Measurements from ENCODE around the gene BMP5.

BMP5 gene

DNA sequence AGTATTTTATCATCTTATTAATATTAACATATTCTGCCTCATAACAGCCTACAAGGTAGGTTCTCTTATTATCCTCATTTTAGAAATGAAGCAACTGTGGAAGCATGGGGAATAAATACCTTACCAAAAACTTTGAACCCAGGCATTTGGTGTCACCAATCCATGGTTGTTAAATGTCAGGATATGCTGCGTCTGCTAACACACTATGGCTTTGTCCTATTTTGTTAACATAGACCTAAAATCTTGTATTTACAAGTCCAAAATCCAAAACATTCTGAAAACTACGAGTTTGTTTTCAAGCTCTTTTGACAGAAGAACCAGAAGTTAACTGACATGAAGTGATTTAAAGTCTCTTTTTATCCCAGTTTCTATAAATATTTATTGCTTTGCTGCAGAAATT, 53.4 kb downstream of the BMP5 start:
- no peak for DNase-seq (ENCODE audit: low read depth in 1 of 2, low spot score in 1 of 2)
- no peak for TF ChIP-seq CTCF (IDR thresholded peaks at IDR 0.05; ENCODE audit: insufficient read depth, low read length)
- no peak for TF ChIP-seq GABPA (IDR thresholded peaks at IDR 0.05; ENCODE audit: low read depth)
- H3K27me3 ChIP-seq (ENCODE audit: insufficient read depth, poor library complexity, severe bottlenecking), result no peaks in the 10 kb centered on the region
- no peak overlapping the region for H3K4me3 ChIP-seq (replicated peaks; ENCODE audit: insufficient read depth, low read length)
- H3K27ac ChIP-seq (replicated peaks), result no peak overlapping the region

DNA sequence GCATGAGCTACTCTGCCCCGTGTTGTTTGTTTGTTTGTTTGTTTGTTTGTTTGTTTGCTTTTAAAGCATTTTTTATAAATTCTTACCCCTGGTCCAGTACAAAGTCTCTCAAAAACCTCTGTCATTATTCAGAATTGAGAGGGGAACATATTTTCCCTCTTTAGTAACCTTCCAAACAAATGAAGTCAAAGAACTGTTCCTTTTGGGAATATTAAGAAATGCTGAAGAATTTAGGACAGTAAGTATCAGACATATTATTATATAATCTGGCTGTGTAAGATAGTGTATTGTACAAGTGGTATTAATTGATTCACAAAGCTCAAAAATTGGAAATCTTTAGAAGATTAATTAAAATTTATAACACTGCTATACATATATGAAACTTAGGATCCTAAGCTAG, 54.7 kb downstream of the BMP5 start:
- no peak for DNase-seq (ENCODE audit: low read depth in 1 of 2, low spot score in 1 of 2)
- TF ChIP-seq REST (IDR thresholded peaks at IDR 0.05; ENCODE audit: insufficient replicate concordance, low read depth) (no peak), GABPA (IDR thresholded peaks at IDR 0.05; ENCODE audit: low read depth) (no peak), CTCF (IDR thresholded peaks at IDR 0.05; ENCODE audit: insufficient read depth, low read length) (no peak), POLR2AphosphoS5 (IDR thresholded peaks at IDR 0.05; ENCODE audit: low read depth) (no peak), SPI1 (IDR thresholded peaks at IDR 0.05; ENCODE audit: borderline replicate concordance, low read depth) (no peak)
- no peak overlapping the region for H3K27ac ChIP-seq (replicated peaks)

GRCh38 chr6:55819811-55820210, 55.6 kb downstream of the BMP5 start:
- TF ChIP-seq CTCF (IDR thresholded peaks at IDR 0.05; ENCODE audit: insufficient read depth, low read length), result no peak
- TF ChIP-seq POLR2AphosphoS5 (IDR thresholded peaks at IDR 0.05; ENCODE audit: low read depth), result no peak
- TF ChIP-seq GABPA (IDR thresholded peaks at IDR 0.05; ENCODE audit: low read depth), result no peak
- TF ChIP-seq SPI1 (IDR thresholded peaks at IDR 0.05; ENCODE audit: borderline replicate concordance, low read depth), result no peak
- TF ChIP-seq REST (IDR thresholded peaks at IDR 0.05; ENCODE audit: insufficient replicate concordance, low read depth), result no peak
- H3K27me3 ChIP-seq (ENCODE audit: insufficient read depth, poor library complexity, severe bottlenecking), result no peaks in the 10 kb centered on the region
- no peak overlapping the region for H3K4me3 ChIP-seq (replicated peaks; ENCODE audit: insufficient read depth, low read length)
- H3K27ac ChIP-seq (replicated peaks), result no peak overlapping the region
- no peak for DNase-seq (ENCODE audit: low read depth in 1 of 2, low spot score in 1 of 2)

More for the DNA sequence above, 54.7 kb downstream of the BMP5 start:
- no peak overlapping the region for H3K4me3 ChIP-seq (replicated peaks; ENCODE audit: insufficient read depth, low read length)
- H3K27me3 ChIP-seq (ENCODE audit: insufficient read depth, poor library complexity, severe bottlenecking), result no peaks in the 10 kb centered on the region

DNA sequence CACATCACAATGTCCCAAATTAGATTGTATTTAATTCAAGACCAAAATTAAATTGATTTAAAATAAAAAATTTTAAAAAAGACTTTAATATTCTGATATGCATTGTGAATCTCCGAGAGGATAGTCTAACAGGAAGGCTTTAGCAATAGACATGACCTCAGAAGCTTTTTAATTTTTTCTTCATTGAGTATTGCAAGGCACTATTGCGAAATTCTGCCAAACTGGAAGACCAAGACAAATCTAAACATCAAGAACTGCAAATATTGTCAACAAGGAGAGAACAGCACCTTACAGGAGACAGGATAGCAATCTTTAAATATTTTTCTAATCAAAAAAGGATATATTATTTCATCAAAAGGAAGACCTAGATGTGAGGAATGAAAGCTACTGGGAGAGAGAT, 56.9 kb downstream of the BMP5 start:
- TF ChIP-seq GABPA (IDR thresholded peaks at IDR 0.05; ENCODE audit: low read depth), result no peak
- no peak for TF ChIP-seq POLR2AphosphoS5 (IDR thresholded peaks at IDR 0.05; ENCODE audit: low read depth)
- TF ChIP-seq REST (IDR thresholded peaks at IDR 0.05; ENCODE audit: insufficient replicate concordance, low read depth), result no peak
- Histone ChIP-seq H3K27ac (replicated peaks) (no peak overlapping the region), H3K4me3 (replicated peaks; ENCODE audit: insufficient read depth, low read length) (no peak overlapping the region), H3K27me3 (ENCODE audit: insufficient read depth, poor library complexity, severe bottlenecking) (no peaks in the 10 kb centered on the region)
- peak in 1 of 2 experiments; percentile 5 for DNase-seq (ENCODE audit: low read depth in 1 of 2, low spot score in 1 of 2)
